NCI-H146 treated with DMSO at 0.1 percent for 48 hours (cell line): Measurements from ENCODE around the gene GNB1L.
A peak's percentile ranks its signal among the peaks of the same experiment; 100 is the strongest.

Experiments
- DNase-seq: peaks from one replicate; lab custom pipeline; 2025; ENCODE audit not compliant: unreplicated experiment; lab: John Stamatoyannopoulos, UW

The GNB1L gene, protein sequence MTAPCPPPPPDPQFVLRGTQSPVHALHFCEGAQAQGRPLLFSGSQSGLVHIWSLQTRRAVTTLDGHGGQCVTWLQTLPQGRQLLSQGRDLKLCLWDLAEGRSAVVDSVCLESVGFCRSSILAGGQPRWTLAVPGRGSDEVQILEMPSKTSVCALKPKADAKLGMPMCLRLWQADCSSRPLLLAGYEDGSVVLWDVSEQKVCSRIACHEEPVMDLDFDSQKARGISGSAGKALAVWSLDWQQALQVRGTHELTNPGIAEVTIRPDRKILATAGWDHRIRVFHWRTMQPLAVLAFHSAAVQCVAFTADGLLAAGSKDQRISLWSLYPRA

DNA sequence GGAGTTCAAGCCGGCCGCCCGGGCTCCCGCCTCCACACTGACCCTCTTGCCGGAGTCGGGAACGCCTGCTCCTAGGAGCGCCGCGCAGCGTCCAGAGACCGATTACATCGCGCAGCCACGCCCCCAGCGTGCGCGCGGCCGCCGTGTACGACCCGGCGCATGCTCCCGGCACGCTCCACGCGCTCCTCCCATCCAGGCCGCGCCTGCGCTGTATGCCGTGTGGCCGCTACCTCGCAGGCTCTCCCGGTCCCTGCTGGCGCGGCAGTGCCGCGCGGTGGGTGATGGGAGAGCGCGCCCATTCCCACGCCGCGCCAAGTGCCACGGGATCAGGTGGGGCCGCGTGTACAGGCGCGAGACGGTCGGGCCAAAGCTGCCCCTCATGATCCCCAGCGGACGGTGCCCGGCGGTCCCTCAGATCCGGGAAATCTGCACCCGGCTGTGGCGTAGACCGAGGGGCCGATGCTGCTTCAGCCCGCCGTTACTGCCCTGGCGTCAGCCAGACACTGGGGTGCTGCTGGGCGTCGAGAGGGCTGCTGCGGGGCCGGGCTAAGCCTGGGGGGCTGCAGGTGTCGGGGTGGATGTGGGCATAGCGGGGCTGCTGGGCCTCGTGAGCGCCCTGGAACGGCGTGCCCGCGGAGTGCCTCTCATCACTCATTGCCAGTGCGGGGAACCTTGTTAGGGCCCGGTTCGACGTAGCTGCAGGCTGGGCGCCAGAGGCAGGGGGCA lies at the start of gene GNB1L, which contains the start of gene RTL10:
TSS of gene GNB1L (minus strand) at position 97 of the 726 bp plus-strand sequence. CDS start 33,519 bp downstream, outside the sequence.
TSS of gene RTL10 (minus strand) at position 97 of the 726 bp plus-strand sequence. CDS start 2,613 bp downstream, outside the sequence.
- DNase-seq: peak; percentile 75

DNA sequence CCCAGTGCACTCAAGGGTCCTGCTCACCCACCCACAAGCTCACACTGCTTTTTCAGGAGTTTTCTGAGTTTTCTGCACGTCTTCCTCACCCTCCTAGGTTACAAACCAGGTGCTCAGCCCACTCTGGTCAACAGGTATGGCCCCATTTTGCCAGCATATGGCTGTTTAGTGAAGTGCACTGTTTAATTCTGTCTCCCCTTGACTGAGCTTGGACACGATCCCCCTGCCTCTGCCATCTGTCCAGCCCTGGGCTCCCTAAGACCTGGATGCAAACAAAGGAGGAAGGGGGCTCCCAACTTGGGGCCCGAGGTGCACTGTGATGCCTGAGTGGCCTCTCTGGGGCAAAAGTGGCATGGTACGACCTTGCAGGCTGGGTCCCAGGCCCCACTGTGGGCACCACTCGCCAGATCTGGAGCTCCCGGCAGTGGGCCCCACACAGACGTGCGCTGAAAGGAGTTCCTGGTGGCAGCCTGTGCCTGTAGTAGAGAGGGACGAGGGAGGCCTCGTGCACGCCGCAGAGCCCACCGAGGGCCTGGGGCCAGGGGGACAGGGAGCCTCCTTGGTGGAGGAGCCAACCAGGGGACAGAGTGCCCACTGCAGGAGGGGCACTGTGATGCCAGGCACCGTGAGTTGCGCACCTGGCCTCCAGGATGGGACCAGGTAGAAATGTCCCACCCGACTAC lies 49.6 kb upstream of the GNB1L start:
- DNase-seq: no peak

DNA sequence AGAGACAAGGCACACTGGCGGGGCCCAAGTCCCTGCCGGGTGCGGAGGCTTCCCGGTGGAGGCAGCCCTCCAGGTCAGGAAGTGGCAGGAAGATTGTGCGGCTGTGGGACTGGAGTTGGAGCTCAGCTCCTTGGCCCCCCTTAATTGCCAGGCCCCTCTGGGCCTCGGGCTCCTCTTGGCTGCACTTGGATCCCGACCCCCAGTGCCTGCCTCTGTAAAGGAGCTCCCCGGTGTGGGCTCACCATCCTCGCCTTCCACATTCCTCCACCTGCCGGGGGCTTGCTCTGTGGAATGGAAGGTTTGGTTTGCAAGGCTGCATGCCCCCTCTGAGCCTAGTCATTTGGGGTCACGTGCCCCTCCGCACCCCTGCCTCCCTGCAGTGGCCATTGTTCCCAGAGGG lies 48.8 kb upstream of the GNB1L start:
- DNase-seq: no peak

DNA sequence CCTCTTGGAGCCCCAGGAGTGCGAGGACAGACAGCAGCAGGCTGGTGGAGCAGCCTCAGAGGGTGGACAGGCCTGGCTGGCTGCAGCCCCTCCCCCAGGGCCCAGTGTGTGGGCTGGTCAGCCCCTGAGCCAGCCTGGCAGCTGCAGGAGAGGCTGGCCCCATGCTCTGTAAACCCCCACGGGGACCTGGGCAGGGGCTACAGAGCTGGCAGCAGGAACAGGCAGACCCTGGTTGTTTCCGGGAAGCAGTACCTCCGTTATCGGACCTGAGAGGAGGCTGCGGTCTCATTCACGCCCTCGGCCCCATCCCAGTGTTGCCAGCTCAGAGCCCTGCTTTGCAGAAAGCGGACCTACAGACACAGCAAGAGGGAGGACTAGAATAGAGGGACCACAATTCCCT lies 48.4 kb upstream of the GNB1L start:
- DNase-seq: no peak

DNA sequence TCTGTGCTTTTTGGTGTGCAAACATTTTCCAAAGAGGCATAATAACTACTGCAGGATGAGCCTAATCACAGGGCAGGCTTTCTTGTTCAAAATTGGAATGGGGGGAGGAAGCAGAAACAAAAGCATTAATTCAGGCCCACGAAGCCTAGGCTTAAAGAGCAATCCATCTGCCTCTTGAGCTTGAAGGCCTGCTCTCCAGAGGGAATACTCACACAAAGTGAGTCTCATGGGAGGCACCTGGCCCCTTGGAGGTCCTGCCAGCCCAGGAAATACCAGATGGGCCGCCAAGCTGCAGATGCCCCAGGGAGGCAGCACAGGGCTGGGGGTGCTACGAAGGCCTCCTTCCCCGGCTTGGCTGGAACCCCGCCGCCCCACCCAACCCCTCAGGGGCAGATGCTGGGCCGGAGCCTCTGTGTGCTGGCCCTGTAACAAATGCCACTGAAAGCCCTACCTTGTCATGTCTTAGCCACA lies 47.6 kb upstream of the GNB1L start:
- no peak for DNase-seq

DNA sequence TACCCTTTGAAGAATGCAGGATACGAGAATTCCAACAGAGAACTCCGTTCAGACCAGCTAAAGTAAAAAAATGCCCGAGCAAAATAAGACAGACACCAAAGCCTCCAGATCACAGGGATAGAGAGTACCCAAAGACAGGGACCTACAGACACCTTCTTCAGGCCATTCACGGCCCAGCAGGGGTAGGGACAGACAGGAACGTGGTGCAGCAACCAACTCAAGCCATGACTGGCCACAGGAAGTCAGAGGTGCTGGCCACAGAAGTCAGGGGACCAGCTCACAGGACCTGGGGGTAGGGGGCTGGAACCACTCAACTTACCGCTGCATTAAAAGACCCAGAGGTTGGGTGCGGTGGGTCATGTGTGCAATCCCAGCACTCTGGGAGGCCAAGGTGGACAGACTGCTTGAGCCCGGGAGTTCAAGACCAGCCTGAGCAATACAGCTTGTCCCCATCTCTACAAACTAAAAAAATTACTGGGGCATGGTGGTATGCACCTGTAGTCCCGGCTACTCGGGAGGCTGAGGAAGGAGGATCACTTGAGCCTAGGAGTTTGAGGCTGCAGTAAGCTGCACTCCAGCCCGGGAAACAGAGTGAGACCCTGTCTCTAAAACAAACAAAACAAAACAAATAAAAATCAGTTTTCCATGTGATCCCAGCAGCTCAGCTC lies 47.0 kb upstream of the GNB1L start:
- no peak for DNase-seq

DNA sequence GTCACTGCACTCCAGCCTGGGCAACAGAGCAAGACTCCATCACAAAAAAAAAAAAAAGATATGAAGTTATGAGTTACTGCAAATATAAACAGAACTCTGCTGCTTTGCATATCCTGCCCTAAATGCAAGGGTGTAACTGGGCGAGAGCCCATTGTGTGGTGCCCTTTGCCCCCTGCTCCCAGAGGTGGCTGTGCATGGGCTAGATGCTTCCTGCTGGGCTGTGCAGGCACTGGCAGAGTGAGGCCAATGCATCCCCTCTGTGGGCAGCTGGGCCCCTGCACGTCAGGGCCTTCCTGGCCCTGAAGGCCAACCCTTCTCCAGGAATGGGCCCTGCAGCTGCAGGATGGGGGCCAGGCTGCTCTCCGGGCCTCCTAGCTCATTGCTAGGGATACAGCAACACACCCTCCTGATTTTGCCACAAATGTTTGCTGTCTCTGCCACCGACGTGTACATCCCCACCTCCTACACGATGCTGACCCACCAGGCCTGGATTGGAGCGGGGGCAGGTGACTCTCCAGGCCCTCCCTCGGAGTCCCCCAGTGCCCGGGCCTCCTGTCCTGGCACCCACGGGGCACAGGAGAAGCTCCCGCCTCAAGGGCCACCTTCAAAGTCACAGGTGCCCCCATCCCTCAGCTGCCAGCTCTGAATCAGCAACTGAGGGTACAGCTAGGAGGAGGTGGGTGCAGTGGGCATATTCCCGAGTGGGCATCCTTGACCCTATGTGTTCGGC lies 46.2 kb upstream of the GNB1L start:
- no peak for DNase-seq

DNA sequence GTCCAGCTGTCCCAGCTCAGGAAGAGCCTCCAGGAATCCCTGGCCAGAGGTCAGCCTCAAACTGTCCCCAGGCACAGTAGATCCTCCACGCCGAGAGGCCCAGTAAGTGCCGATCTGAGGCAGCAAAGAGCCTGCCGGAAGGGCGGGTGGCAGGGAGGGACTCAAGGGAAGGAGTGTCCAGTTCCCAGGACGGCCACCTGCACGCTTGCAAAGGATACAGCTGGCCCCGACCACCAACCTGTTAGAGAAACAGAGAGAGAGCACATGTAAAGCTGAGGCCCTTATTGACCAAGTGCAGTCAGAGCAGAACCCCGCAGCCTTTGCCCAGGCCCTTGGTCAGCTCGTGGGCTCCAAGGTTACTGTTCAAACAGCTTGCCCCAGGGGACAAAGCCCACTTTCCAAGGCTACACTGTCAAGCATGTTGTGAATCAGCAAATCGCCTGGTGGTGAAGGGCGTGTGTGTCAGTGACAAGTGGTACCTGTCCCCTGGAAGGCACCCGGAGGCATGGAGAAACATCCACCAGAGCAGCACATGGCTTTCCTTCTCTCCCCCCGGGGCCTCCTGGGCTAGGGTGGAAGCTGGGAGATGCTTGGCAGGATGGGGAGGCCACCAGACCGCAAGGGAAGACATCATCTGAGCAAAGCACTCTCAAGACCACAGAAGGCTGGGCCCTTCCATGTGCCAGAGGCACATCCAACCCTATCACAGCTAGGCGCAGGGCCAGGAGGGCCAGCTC lies 44.3 kb upstream of the GNB1L start:
- DNase-seq: no peak

DNA sequence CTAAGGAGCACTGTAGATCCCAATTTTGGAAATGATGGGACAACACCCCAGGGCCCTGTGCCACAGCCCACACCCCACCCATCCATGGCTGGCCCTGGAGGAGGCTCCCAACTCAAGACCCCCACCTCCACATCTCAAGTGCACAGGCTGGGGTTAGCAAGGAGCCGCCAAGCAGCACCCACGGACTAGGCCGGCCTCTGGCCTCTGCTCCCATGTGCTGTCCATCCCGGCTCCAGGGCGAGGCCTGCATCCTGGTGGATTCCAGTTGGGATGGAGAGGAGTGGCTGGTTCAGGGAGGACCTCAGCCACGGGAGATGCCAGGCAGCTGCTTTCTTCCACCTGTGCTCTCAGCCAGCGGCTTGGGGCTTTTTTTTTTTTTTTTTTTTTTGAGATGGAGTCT lies 43.5 kb upstream of the GNB1L start:
- no peak for DNase-seq

DNA sequence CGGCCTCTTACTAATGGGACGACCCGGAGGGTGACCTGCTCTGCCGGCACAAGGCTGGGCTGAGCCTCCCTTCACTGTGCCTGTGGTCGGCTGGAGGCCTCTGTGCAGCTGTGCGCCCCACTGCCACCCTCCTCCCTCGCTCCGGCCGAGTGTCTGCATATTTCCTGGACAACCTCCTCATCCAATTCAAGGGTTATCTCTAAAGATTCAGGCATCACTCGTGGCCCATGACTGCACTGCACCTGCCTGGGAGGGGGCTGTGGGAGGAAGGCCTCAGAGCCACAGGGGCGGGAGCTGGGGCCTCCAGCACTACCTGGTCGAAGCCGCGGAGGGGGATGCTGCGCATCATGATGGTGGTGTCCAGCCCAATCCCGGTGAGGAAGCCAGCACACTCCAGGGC lies 43.1 kb upstream of the GNB1L start:
- no peak for DNase-seq

DNA sequence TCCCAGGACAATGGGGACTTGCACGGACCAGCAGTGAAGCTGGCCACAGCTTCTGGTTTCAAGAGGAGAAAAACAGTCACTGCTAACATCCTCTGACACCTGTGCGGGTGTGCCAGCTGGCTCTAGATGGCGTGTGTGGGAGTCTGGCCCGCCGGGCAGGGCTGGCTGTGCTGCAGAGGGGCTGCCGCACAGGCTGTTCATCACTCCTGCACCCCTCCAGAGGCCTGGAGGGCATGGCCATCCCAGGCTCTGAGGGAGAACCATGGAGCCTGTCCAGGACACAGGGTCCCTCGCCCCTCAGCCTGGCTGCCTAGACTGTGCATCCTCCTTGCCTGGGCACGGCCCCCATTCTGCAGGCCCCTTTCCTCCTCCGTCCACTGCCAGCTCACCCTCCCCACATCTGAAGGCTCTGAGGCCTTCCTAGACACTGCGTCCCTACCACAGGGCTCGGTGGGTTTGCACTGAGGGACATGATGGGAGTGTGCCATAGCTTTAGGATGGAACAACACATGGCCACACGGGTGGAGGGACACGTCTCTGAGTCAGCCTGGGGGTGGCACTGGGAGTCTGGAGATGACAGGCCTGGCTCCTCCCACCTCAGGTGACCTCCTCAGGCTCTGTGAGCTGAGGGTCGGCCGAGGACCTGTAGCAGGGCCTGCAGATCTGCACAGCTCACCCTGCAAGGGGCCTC lies 42.1 kb upstream of the GNB1L start:
- no peak for DNase-seq

DNA sequence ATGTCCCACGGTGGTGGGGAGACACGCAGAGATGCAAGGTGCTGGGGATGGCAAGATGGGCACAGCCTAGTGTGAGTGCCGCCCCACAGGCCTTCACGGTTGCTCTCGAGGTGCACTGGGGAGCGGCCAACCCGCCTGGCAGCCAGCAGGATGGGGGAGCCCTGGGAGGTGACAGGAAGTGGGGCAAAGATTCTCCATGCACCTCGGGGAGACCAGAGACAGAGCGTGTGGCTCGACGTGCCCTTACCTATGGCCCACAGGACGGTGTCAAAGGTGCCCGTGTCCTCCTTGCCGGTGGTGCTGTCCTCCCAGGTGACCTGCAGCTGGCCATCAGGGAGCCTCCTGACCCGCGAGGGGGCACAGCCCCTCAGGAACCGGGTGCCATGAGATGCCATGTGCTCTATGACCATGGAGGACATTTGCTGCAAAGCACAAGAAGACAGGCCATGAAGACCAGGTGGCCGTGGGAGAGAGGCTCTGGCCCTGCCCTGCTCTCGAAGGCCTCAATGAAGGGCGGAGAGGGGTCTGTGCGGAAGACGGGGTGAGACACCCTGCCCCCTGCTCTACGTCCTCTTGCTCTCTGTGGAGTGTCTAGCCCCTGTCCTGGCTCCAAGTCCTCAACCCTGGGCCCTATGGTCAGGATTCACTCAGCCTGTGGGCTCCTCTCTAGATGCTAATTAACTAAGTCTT lies 40.6 kb upstream of the GNB1L start:
- no peak for DNase-seq

DNA sequence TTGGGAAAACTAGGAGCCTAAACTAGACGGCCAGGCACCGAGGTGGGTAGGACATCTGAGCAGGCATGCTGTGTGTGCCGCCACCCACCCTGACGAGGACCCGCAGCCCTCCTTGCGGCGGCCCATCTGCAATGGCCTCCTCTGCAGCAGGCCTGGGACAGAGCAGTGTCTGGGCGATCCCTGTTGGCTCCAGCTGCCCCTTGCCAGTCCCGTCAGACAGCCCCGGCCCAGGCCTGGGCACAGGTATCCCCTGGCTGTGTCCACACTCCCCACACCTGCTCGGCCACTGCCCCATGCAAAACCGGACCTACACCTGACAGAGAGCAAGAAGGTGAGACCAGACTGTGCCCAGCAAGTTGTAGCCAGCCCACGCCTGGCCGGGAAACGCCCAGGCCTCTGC lies 38.7 kb upstream of the GNB1L start:
- DNase-seq: no peak

DNA sequence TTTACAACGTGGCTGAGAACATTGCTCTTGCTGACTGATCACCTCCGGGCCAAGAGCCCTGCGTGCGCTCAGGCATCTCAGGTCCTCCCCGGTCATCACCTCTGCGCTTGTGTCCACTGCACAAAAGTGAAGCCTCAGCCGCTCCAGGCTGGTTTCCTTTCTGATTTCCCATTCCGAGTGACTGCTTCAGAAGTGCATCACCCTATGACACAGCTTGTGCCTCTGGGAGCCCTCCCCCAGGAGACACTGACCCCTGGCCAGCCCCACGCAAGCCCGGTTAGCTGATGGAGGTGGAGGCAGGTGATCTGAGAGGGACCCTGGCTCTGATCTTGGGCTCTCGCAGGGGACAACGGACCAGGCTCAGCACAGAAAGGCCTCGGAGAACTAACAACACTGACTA lies 38.3 kb upstream of the GNB1L start:
- no peak for DNase-seq

DNA sequence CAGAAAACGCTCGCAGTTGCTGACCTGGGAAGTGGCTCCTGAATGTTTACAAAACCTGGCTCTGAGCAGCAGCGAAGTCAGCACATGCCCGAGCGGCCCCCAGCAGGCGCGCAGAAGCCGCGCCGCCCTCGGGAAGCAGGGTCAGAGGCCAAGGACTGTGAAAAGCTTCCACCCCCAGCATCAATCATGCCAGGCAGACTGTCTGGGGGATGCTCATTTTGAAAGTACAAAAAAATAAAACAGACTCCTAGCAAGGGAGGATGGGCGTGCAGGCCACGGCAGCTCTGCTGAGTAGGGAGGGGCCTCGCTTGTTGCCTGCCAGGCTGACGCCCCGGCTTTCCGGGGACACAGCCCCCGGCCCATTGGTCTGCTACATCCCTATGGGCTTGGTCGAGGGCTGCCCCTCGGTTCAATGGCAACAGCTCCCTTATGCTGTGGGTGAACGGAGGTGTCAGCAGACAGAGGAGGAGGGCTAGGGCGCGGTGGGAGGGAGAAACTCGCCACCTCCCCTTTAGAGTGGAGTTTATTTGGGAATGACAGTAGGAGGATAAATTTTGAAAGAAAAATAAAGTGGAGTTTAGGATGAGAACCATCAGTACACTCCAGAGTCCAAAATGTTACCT lies 37.7 kb upstream of the GNB1L start:
- peak; percentile 53 for DNase-seq

DNA sequence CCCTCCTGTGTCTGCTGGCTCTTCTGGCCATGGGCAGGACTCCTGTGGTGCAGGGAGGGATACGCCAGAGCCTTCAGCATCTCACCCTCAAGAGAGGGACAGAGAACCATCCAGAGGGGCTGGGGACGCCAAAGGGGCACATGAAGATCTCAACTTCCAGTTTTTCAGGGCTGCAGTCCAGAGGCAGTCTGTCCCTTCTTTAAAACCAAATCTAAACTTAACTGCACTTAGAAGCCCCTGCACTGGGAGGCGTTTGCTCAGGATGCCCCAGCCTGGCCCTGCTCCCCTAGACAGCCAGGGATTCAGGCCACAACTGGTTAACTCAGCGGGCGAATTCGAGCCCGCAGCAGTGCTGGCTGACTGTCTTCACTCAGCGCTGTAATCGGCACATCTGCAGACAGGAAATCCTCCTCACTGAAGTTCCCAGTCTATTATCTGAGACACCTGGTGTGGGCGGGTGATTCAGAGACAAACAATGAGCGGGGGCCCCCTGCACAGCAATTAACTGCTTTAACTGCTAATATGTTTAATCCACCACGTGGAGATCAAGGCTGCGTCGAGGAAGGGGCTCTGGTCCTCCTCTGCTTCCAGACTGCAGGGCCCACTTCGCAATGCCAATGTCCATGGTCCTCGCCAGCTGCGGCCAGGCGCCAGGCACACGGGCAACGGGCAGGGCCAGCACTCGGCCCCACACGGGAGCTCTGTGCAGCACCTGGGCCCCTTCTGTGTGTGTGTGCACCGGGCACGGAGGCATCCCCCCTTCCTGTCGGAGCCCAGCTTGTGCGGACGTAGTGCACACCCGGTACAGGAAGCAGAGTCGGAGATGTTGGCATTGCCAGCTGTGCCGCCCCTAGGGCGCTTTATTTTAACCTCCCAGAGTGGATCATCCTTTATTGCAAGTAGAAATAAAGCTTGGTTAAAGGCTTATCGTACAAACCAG lies 36.9 kb upstream of the GNB1L start:
- DNase-seq: peak; percentile 85
